GM21528 (cell line): ENCODE results near the gene ZDHHC19.
"Not testable (repeated sequence)": the region's sequence is repeated elsewhere in the genome, so short reads cannot be mapped to it uniquely, and the experiment has no call there.

Experiments
- ATAC-seq: cut with Tn5 transposase; IDR thresholded peaks from one replicate; pipeline ENCODE4 v1.9.1; 2021; ENCODE audit warnings: mild to moderate bottlenecking, moderate library complexity; ENCODE audit not compliant: unreplicated experiment, low FRiP score

The ZDHHC19 gene

GRCh38 chr3:196205442-196206205 lies 5.6 kb downstream of the ZDHHC19 start:
- not testable (repeated sequence) for ATAC-seq

- ATAC-seq: no peak
Measured at GRCh38 chr3:196203846-196204245, 7.4 kb downstream of the ZDHHC19 start.

GRCh38 chr3:196202516-196202970 lies 8.7 kb downstream of the ZDHHC19 start:
- ATAC-seq: no peak

GRCh38 chr3:196198771-196199753 lies 12.1 kb downstream of the ZDHHC19 start:
- ATAC-seq: no peak

- ATAC-seq: no peak
Measured at GRCh38 chr3:196198081-196198675, 13.0 kb downstream of the ZDHHC19 start.

- no peak for ATAC-seq
Measured at GRCh38 chr3:196197524-196197923, 13.7 kb downstream of the ZDHHC19 start.

GRCh38 chr3:196195664-196196265 lies 15.4 kb downstream of the ZDHHC19 start:
- no peak for ATAC-seq

GRCh38 chr3:196194542-196194915 lies 16.7 kb downstream of the ZDHHC19 start:
- ATAC-seq: no peak

- ATAC-seq: no peak
Measured at GRCh38 chr3:196193736-196194541, 17.3 kb downstream of the ZDHHC19 start.

GRCh38 chr3:196193133-196193735 lies 18.0 kb downstream of the ZDHHC19 start:
- ATAC-seq: no peak

GRCh38 chr3:196192524-196193051 lies 18.6 kb downstream of the ZDHHC19 start:
- ATAC-seq: peak; percentile 30

GRCh38 chr3:196192036-196192523 lies 19.1 kb downstream of the ZDHHC19 start:
- ATAC-seq: peak; percentile 34

- ATAC-seq: no peak
Measured at GRCh38 chr3:196189566-196190347, 21.4 kb downstream of the ZDHHC19 start.

- ATAC-seq: peak; percentile 32
Measured at GRCh38 chr3:196186651-196187573, 24.3 kb downstream of the ZDHHC19 start.

GRCh38 chr3:196184881-196185280 lies 26.3 kb downstream of the ZDHHC19 start:
- ATAC-seq: no peak

- ATAC-seq: not testable (repeated sequence)
Measured at GRCh38 chr3:196184169-196184432, 27.1 kb downstream of the ZDHHC19 start.

GRCh38 chr3:196181127-196181546 lies 30.1 kb downstream of the ZDHHC19 start:
- ATAC-seq: no peak
